Measurements from ENCODE around the gene DHX36.

The DHX36 gene

DNA sequence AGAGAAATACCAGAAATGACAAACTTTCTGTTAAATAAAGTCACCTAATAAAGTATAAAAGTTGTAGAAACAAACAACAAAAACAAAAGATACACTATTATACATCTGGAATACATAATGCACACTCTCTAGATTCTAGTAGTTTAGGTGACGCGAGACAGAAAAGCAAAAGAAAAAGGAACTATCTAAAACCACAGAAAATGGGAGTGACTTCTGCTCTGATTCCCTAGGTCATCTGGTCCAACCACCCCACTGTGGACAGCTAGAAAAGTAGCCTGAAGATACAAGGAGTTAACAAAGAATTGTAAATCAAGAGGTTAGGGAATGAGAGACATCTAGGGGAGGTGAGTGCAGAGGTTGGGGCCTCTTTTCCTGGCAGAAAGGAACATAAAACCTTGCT lies 39.1 kb downstream of the DHX36 start:
- H3K36me3 ChIP-seq (ENCODE audit: control insufficient read depth in 2 of 2, insufficient read depth in 1 of 2, low read length in 2 of 2) = peaks cover 31 to 76% of the 10 kb centered on the region in 2 experiments
- ChIA-PET POLR2A (interaction anchor here (0.7 kb wide), 1 partner anchor 10 kb away, joined by 4 read pairs; no protein-coding TSS in a partner anchor), CTCF (interaction anchor here (1.0 kb wide), 1 partner anchor 31 kb away, joined by 5 read pairs; no protein-coding TSS in a partner anchor)
- no peaks in the 10 kb centered on the region for H3K9me3 ChIP-seq (ENCODE audit: control insufficient read depth, insufficient read depth, low read depth, low read length)
- TF ChIP-seq SP2 (tag by site-specific recombination; IDR thresholded peaks at IDR 0.05) = no peak
- no peak for TF ChIP-seq ZNF610 (tag by site-specific recombination; IDR thresholded peaks at IDR 0.05; ENCODE audit: borderline replicate concordance)
- TF ChIP-seq, protein P1, sequence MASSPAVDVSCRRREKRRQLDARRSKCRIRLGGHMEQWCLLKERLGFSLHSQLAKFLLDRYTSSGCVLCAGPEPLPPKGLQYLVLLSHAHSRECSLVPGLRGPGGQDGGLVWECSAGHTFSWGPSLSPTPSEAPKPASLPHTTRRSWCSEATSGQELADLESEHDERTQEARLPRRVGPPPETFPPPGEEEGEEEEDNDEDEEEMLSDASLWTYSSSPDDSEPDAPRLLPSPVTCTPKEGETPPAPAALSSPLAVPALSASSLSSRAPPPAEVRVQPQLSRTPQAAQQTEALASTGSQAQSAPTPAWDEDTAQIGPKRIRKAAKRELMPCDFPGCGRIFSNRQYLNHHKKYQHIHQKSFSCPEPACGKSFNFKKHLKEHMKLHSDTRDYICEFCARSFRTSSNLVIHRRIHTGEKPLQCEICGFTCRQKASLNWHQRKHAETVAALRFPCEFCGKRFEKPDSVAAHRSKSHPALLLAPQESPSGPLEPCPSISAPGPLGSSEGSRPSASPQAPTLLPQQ (tag by site-specific recombination; IDR thresholded peaks at IDR 0.05) = no peak
- no peak for TF ChIP-seq ZNF223 (tag by site-specific recombination; IDR thresholded peaks at IDR 0.05)
- TF ChIP-seq ZNF791 (tag by site-specific recombination; IDR thresholded peaks at IDR 0.05) = no peak
- TF ChIP-seq ZNF837 (tag by site-specific recombination; IDR thresholded peaks at IDR 0.05) = no peak
- no peak for TF ChIP-seq ZIC2 (tag by site-specific recombination; IDR thresholded peaks at IDR 0.05)
- TF ChIP-seq, protein P2, sequence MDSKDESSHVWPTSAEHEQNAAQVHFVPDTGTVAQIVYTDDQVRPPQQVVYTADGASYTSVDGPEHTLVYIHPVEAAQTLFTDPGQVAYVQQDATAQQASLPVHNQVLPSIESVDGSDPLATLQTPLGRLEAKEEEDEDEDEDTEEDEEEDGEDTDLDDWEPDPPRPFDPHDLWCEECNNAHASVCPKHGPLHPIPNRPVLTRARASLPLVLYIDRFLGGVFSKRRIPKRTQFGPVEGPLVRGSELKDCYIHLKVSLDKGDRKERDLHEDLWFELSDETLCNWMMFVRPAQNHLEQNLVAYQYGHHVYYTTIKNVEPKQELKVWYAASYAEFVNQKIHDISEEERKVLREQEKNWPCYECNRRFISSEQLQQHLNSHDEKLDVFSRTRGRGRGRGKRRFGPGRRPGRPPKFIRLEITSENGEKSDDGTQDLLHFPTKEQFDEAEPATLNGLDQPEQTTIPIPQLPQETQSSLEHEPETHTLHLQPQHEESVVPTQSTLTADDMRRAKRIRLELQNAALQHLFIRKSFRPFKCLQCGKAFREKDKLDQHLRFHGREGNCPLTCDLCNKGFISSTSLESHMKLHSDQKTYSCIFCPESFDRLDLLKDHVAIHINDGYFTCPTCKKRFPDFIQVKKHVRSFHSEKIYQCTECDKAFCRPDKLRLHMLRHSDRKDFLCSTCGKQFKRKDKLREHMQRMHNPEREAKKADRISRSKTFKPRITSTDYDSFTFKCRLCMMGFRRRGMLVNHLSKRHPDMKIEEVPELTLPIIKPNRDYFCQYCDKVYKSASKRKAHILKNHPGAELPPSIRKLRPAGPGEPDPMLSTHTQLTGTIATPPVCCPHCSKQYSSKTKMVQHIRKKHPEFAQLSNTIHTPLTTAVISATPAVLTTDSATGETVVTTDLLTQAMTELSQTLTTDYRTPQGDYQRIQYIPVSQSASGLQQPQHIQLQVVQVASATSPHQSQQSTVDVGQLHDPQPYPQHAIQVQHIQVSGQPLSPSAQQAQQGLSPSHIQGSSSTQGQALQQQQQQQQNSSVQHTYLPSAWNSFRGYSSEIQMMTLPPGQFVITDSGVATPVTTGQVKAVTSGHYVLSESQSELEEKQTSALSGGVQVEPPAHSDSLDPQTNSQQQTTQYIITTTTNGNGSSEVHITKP (tag by site-specific recombination; IDR thresholded peaks at IDR 0.05) = no peak
- TF ChIP-seq ZNF560 (tag by site-specific recombination; IDR thresholded peaks at IDR 0.05; ENCODE audit: borderline replicate concordance) = no peak
- no peak for TF ChIP-seq ZNF302 (tag by site-specific recombination; IDR thresholded peaks at IDR 0.05; ENCODE audit: low read depth)
- TF ChIP-seq TCF7L2 (IDR thresholded peaks at IDR 0.05; ENCODE audit: borderline replicate concordance, low read depth, low read length) = no peak
- H3K4me1 ChIP-seq (ENCODE audit: control insufficient read depth, insufficient read depth, low read length) = no peaks in the 10 kb centered on the region
- no peak overlapping the region for H3K4me3 ChIP-seq (ENCODE audit: low read depth, low read length)
- H3K27ac ChIP-seq (ENCODE audit: extremely low read depth, low read depth, low read length) = no peak overlapping the region

DNA sequence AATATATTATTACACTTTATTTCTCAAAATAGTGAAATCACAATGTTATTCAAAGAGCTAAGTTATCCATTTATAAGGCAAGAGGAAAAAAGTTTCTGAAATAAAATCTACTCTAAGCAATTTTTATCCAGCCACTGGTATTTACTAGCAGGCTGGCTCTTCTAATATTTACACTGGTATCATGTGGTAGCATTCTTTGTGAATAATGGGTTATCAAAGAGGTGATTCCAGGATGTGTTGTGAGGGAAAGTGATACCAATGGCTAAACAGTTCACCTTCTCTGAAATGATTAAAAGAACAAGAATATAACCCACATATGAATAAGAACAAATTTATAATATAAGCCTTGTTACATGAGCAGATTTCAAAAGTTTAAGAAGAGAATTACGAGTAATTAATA lies 44.1 kb downstream of the DHX36 start:
- Histone ChIP-seq H3K4me3 (ENCODE audit: low read depth, low read length) (no peak overlapping the region), H3K9me3 (ENCODE audit: control insufficient read depth, insufficient read depth, low read depth, low read length) (no peaks in the 10 kb centered on the region), H3K36me3 (ENCODE audit: control insufficient read depth in 2 of 2, insufficient read depth in 1 of 2, low read length in 2 of 2) (peaks cover 38 to 79% of the 10 kb centered on the region in 2 experiments), H3K27ac (ENCODE audit: extremely low read depth, low read depth, low read length) (no peak overlapping the region), H3K4me1 (ENCODE audit: control insufficient read depth, insufficient read depth, low read length) (no peaks in the 10 kb centered on the region)
- CTCF ChIA-PET = no interaction called here
- POLR2A ChIA-PET = no interaction called here
- TF ChIP-seq ZFP3 (tag by site-specific recombination; IDR thresholded peaks at IDR 0.05; ENCODE audit: low read depth) = no peak
- TF ChIP-seq ZNF354C (tag by site-specific recombination; IDR thresholded peaks at IDR 0.05; ENCODE audit: borderline replicate concordance, low read depth) = no peak

DNA sequence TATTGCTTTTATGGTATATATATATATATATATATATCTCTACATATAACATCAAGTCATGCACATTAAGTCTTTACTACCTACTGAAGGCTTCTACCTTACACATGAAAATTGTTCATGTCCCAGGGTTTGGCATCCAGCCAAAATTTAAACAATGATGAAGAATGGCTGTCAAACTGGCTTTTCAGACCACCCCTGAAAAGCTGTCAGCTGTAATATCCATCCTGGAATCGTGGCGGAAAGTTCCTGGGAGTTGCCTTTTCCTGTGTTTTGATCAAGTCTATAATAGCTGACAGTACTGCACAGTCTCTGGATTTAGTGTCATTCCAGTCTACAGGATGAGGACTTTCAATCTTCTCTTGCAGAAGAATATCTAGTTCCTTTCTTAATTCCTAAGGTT lies 48.3 kb downstream of the DHX36 start:
- Histone ChIP-seq H3K36me3 (ENCODE audit: control insufficient read depth in 2 of 2, insufficient read depth in 1 of 2, low read length in 2 of 2) (peaks cover 34 to 80% of the 10 kb centered on the region in 2 experiments), H3K9me3 (ENCODE audit: control insufficient read depth, insufficient read depth, low read depth, low read length) (no peaks in the 10 kb centered on the region), H3K4me1 (ENCODE audit: control insufficient read depth, insufficient read depth, low read length) (no peaks in the 10 kb centered on the region), H3K27ac (ENCODE audit: extremely low read depth, low read depth, low read length) (no peak overlapping the region), H3K4me3 (ENCODE audit: low read depth, low read length) (no peak overlapping the region)
- POLR2A ChIA-PET = no interaction called here
- CTCF ChIA-PET = no interaction called here
- TF ChIP-seq KLF16 (tag by site-specific recombination; IDR thresholded peaks at IDR 0.05) (no peak), ZNF549 (tag by site-specific recombination; IDR thresholded peaks at IDR 0.05) (no peak), SCRT2 (tag by site-specific recombination; IDR thresholded peaks at IDR 0.05) (no peak), ZSCAN16 (tag by site-specific recombination; IDR thresholded peaks at IDR 0.05) (no peak), ZNF223 (tag by site-specific recombination; IDR thresholded peaks at IDR 0.05) (no peak), ZBTB7A (tag by site-specific recombination; IDR thresholded peaks at IDR 0.05; ENCODE audit: low read depth) (no peak), KLF9 (tag by site-specific recombination; IDR thresholded peaks at IDR 0.05; ENCODE audit: low read depth) (no peak), ZNF211 (tag by site-specific recombination; IDR thresholded peaks at IDR 0.05; ENCODE audit: low read depth) (no peak), ZNF555 (tag by site-specific recombination; conservative IDR thresholded peaks at IDR 0.05) (no peak), BCL11A (tag by site-specific recombination; IDR thresholded peaks at IDR 0.05; ENCODE audit: low read depth) (no peak), ZNF426 (tag by site-specific recombination; IDR thresholded peaks at IDR 0.05) (no peak), ZNF37A (tag by site-specific recombination; IDR thresholded peaks at IDR 0.05) (no peak), ZNF596 (tag by site-specific recombination; IDR thresholded peaks at IDR 0.05) (no peak)
- TF ChIP-seq, protein P3, sequence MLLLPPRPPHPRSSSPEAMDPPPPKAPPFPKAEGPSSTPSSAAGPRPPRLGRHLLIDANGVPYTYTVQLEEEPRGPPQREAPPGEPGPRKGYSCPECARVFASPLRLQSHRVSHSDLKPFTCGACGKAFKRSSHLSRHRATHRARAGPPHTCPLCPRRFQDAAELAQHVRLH (tag by site-specific recombination; IDR thresholded peaks at IDR 0.05) = no peak
- TF ChIP-seq, protein P4, sequence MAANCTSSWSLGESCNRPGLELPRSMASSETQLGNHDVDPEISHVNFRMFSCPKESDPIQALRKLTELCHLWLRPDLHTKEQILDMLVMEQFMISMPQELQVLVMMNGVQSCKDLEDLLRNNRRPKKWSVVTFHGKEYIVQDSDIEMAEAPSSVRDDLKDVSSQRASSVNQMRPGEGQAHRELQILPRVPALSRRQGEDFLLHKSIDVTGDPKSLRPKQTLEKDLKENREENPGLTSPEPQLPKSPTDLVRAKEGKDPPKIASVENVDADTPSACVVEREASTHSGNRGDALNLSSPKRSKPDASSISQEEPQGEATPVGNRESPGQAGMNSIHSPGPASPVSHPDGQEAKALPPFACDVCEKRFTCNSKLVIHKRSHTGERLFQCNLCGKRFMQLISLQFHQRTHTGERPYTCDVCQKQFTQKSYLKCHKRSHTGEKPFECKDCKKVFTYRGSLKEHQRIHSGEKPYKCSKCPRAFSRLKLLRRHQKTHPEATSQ (tag by site-specific recombination; IDR thresholded peaks at IDR 0.05) = no peak

All from HEK293 (cell line).